RWPE1 (cell line): ENCODE results near the gene STRIP1.
A peak's percentile ranks its signal among the peaks of the same experiment; 100 is the strongest.

Source experiments
- CTCF ChIA-PET: fragments of 350-600 bp; sonication (Branson Sonifier 250); formaldehyde crosslinking; extraction: SDS; loops from one replicate; lab custom pipeline; 2021; lab: Yijun Ruan, JAX
- POLR2A ChIA-PET: fragments of 400-600 bp; formaldehyde crosslinking; extraction: SDS; loops from one replicate; lab custom pipeline; 2020; ENCODE audit warnings: antibody characterized with exemption; ENCODE audit not compliant: low non-redundant PET; lab: Yijun Ruan, JAX
- DNase-seq: peaks from one replicate; pipeline ENCODE4 v3.0.0; 2012; ENCODE audit warnings: low spot score
- H3K27ac ChIP-seq: fragments of 450-650 bp; 2 replicates; pipeline ENCODE4 v1.5.1; 2017
- TF ChIP-seq, protein P1 (sequence below): fragments of 450-650 bp; conservative IDR thresholded peaks from 2 replicates; pipeline ENCODE4 v1.5.1; 2017; ENCODE audit warnings: low read depth, mild to moderate bottlenecking

STRIP1 gene

DNA sequence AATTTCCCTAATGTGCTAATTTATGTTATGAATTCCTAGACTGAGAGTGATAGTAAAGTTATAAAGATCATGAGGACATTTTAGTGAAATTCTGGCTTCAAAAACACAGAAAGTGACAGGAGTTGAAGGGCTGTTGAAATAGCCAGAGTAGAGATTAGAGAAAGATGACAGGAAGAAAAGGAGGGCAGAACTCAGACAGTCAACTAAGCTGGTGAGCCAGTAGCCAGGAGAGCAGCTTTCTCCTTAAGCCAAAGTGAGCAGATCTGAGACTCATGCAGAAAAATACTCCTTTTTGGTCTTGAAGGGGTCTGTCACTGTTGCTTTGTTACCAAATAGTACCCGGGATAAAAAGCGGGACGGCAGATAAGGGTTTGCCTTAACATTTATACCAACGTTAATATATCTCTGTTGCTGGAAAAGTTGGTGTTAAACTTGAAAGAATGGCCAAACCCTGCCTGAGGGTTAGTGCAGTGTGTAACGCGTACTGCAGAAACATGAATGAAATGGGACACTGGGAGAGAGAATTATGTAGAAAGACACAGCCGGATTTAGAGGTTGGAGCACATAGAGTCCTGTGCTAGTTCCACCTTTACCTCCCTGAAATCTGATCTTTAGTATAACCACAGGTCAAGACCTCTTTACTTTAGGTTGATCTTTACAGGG is 37.1 kb upstream of the STRIP1 start:
- H3K27ac ChIP-seq: no peak overlapping the region
- no peak for DNase-seq
- POLR2A ChIA-PET: interaction anchor here (1.2 kb wide), 1 partner anchor 13 kb away, joined by 3 read pairs; the partner anchor contains the start of gene AHCYL1
- TF ChIP-seq, protein P1, sequence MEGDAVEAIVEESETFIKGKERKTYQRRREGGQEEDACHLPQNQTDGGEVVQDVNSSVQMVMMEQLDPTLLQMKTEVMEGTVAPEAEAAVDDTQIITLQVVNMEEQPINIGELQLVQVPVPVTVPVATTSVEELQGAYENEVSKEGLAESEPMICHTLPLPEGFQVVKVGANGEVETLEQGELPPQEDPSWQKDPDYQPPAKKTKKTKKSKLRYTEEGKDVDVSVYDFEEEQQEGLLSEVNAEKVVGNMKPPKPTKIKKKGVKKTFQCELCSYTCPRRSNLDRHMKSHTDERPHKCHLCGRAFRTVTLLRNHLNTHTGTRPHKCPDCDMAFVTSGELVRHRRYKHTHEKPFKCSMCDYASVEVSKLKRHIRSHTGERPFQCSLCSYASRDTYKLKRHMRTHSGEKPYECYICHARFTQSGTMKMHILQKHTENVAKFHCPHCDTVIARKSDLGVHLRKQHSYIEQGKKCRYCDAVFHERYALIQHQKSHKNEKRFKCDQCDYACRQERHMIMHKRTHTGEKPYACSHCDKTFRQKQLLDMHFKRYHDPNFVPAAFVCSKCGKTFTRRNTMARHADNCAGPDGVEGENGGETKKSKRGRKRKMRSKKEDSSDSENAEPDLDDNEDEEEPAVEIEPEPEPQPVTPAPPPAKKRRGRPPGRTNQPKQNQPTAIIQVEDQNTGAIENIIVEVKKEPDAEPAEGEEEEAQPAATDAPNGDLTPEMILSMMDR: no peak
- CTCF ChIA-PET: interaction anchor here (1.6 kb wide), 1 partner anchor 223 kb away, joined by 6 read pairs; no protein-coding TSS in a partner anchor

DNA sequence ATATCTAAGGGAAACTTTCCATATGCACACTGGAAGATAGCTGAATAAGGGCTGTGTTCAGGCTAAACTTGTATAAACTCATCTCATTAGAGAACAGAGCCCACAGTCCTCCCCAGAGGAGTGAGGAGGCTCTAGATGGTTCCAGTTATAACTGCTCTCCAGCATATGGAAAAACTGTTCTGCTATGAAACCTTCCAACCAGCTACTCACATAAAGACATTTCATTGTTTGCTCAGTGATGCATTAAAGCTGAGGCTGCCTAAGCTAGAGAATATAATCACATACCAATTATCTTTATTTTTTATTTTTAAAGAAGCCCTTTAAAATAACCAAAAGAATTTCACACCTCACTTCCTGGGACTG is 36.6 kb upstream of the STRIP1 start:
- ChIA-PET POLR2A (interaction anchor here (1.2 kb wide), 1 partner anchor 13 kb away, joined by 3 read pairs; the partner anchor contains the start of gene AHCYL1), CTCF (interaction anchor here (1.6 kb wide), 1 partner anchor 224 kb away, joined by 6 read pairs; no protein-coding TSS in a partner anchor)
- DNase-seq: no peak
- TF ChIP-seq, protein P1: no peak
- H3K27ac ChIP-seq: no peak overlapping the region

DNA sequence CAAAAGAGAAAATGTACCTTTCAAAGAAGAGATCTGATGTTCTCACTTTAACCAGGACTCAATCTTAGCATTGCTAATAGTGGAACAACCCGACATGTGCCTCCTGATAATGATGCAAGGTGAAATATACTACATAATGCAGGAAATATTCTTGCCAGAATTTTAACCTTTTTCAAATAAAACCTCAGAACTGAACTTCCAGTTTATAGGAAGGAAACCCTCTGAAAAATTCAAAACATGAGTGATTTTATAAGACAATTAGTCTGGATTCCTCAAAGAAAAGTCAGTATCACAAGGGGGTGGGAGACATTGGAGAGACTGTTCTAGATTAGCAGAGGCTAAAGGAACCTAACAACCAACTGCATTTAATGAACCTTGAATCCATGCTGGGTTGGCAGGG is 31.7 kb upstream of the STRIP1 start:
- DNase-seq: no peak
- no peak overlapping the region for H3K27ac ChIP-seq
- ChIA-PET POLR2A (no interaction called here), CTCF (interaction anchor here (1.3 kb wide), 1 partner anchor 18 kb away, joined by 3 read pairs; the partner anchor contains the start of gene AHCYL1)
- TF ChIP-seq, protein P1: no peak

DNA sequence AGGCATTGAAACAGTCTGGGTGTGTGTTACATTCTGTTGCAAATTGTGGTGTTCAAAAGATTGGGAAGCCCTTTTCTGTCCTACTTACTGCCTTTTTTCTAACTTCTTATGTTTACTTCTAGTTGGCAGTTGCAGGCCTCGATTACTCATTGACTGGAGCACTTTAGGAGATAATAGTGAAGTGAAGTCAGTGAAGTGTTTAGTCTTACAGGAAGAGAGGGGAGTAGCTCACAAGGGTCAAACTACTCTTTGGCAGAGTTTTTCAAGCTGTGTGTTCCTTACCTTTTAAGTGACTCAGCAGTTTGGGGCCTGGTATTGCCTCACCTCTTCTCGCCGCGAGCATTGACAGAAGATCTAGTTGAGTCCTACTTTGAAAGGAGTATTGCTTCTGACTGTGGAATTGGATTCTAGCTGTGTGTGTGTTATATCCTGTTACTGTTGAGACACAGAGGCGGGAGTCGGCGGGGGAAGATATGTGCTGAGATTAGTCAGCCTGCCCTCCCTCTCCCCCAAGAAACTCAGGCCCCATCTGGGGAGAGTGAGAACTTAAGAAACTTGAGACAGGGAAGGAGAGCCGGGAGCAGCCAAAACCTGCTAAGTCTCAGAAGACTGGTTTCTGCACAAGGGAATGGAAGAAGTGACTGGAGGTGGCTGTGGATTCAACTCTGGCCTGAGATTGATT is 30.5 kb upstream of the STRIP1 start:
- H3K27ac ChIP-seq: peak overlapping the region; percentile 82

DNA sequence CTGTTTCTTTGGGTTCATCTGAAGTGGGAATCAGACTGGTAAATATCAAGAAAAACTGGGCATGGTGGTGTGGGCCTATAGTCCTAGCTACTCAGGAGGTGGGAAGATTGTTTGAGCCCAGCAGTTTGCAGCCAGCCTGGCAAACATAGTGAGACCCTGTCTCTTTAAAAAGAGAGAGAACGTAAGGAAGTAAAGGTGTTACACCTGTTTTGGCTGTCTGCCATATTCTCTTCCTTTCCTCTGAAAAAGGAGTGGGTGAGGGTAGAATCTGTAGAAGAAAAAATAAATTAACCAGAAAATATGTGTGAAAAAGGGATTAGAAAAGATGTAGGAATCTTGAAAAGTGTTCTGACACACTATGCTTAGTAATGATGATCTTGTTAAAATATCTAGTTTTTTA is 29.8 kb upstream of the STRIP1 start:
- TF ChIP-seq, protein P1: no peak
- ChIA-PET POLR2A (no interaction called here), CTCF (no interaction called here)
- no peak for DNase-seq
- peak overlapping the region; percentile 82 for H3K27ac ChIP-seq

More for the DNA sequence above, 30.5 kb upstream of the STRIP1 start:
- ChIA-PET POLR2A (no interaction called here), CTCF (interaction anchor here (0.6 to 1.0 kb wide), 4 partner anchors 19 to 198 kb away, joined by 3 read pairs; partner anchors contain the start of gene AHCYL1)
- TF ChIP-seq, protein P1: no peak
- peak; percentile 94 for DNase-seq

DNA sequence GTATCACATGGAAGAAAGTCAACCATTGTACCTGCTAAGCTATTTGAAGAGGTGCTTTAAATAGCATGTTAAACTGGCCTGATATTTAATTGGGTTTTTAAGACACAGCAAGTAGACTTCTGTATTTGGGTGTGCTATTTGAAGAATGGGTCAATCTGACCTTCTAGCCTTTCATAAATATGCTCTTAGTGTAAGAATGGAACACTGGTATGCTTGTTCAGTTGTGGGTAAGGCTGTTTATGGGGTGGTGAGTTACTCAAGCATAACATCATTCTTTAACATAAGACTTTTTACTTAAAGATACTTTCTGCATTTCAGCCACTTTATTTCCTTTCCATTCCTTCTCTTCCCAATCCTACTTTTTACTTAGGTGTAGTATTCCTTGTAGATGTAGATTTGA is 28.5 kb upstream of the STRIP1 start:
- ChIA-PET POLR2A (no interaction called here), CTCF (interaction anchor here (0.8 kb wide), 1 partner anchor 23 kb away, joined by 8 read pairs; no protein-coding TSS in a partner anchor)
- no peak for DNase-seq
- H3K27ac ChIP-seq: no peak overlapping the region
- TF ChIP-seq, protein P1: no peak
